NK-92 treated with Interleukin-12 subunit alpha and Interleukin-12 subunit beta, amount 100 ng/mL, for 24 hours (cell line): Measurements from ENCODE around the gene STX18.
A peak's percentile ranks its signal among the peaks of the same experiment; 100 is the strongest.
"Not testable (repeated sequence)": the region's sequence is repeated elsewhere in the genome, so short reads cannot be mapped to it uniquely, and the experiment has no call there.

ENCODE experiments used
- DNase-seq: peaks from one replicate; lab custom pipeline; 2025; lab: John Stamatoyannopoulos, UW

Gene STX18

DNA sequence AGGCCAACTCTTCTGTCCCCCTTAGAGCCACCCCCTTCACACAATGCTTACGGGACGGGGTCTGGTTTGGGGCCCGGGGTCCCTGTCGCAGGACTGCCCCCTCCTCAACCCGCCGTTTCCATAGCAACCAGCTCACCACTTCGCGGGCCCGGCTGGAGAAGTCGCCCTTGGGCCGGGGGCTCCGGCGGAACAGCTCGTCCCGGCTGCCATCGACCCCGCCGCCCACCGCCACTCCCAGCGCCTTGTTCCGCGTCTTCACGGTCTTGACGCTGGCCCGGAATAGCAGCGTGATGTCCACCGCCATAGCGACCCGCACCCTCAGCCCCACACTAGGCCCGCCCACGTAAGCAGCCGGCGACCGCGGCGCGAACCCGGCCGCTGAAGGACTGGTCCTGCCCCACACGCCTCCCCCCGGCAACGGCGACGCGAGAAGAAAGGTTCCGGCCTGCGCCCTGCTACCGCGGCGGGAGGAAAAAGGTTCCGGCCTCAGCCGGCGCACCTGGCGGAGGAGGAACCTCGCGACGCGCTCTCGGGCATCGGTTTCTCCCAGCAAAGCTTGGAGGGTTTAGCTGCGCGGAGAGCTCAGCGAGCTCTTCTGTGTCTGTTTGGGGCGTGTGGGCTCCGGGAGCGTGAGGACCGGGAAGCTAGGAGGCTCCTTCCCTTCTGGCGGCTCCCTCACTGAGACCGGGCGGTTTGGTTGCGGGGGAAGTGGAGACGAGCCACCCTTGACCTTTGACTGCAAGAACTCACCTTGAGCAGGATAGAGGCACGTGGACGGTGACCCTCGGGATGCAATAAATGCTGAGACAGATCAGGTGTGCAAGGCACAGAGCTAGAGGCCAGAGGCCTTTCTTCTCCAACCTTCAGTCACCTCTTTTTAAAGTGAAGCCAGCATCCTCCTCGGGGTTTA lies at the start of gene STX18:
Gene STX18 (minus strand): TSS at position 388 of the 910 bp plus-strand sequence. CDS start 84 bp downstream, at position 304.
- DNase-seq, result peak; percentile 76

DNA sequence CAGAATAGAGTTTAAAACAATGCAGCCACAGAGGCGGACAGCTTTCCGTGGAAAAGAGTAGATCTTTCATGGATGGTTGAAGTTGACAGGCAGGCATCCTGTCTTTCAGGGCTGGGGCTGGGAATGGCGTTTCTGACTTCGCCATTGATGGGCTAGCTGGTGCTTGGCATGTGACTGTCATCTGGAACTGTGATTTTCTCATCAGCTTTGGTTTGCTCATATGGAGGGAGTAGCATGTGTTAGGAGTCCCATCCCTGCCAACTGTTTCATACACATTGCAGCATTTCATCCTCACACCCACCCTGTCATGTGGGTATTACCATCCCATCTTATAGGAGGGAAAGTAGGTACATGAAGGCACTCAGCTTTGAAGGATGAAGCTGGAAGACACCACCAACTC lies 49.2 kb upstream of the STX18 start:
- DNase-seq, result no peak

DNA sequence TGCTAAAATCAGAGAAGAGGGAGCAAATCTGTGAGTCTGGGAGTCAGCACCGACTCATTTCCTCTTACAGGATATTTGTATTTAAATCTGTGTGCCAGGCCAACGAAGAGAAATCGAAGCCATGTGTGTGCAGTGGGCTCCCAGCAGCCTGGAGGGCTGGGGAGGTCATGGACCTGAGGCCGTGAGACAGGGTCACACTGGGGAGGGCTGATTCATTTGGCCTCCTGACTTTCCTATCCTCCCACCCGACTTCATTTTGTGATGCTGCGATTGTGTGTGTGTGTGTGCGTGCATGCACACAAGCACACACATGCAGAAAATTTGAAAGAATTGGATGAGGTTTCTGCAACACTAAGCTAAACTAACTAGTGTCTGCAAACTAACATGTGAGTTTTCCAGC lies 48.7 kb upstream of the STX18 start:
- no peak for DNase-seq

DNA sequence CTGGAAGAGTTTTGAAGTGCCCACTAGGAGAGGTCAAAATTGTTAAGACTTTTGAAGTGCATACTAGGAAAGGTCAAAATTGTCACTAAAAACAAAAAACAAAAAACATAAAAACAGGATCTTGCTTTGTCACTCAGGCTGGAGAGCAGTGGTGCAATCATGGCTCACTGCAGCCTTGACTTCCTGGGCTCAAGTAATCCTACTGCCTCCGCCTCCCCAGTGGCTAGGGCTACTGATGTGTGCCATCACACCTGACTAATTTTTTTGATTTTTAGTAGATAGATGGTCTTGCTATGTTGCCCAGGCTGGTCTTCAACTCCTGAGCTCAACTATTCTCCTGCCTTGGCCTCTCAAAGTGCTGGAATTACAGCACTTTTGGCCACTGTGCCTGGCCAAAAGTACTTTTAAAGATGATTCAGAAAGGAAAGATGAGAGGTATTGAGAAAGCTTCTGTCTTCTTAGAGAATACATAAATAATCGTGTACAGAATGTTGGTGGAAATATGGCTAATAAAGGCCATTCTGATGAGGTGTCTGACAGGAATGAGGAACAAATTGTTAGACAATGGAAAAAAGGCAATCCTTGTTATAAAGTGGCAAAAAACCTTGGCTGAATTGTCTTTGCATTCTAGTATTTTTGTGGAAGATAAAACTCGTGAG lies 43.3 kb upstream of the STX18 start:
- no peak for DNase-seq

DNA sequence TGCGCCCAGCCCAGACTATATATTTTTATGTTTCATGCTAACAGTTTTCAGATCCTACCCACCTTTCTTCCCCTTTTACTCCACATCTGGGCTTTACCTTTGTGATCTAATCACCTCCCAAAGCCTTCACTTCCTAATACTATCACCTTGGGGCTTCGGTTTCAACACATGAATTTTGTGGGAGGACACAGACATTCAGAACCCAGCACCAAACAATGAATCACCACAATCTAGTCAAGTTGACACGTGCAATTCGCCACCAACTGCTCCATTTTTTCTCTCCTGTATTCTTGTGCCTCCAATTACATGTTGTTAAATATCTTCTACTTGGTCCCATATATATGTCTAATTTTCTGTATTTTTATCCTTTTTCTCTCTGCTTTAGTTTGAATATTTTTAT lies 41.8 kb upstream of the STX18 start:
- no peak for DNase-seq

DNA sequence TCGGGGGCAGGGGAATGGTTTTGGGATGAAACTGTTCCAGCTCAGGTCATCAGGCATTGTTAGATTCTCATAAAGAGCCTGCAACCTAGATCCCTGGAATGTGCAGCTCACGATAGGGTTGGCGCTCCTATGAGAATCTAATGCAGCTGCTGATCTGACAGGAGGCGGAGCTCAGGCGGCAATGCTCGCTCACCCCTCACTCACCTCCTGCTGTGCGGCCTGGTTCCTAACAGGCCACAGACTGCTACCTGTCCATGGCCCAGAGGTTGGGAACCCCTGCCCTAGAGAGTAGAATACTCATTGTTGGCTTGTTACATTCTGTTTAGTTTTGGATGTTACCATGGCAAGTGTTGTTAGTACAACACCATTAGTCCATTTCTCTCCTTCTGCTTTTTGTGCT lies 40.8 kb upstream of the STX18 start:
- no peak for DNase-seq

DNA sequence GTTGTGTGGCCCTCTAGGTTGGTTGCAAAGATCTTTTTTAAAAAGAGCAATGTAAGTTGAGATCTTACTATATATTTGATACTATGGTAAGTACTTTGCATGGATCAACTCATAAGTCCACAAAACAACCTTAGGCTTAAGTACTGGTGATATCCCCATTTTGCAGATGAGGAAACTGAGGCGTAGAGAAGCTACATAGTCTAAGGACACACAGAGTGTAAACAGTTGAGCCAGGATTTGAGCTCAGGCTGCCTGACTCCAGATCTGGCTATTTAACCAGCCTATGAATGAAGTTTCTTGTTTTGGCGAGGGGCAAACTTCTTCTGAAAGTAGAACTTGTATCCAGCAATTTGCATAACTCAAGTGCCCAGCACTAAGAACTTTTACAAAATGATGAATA lies 38.6 kb upstream of the STX18 start:
- DNase-seq, result no peak

DNA sequence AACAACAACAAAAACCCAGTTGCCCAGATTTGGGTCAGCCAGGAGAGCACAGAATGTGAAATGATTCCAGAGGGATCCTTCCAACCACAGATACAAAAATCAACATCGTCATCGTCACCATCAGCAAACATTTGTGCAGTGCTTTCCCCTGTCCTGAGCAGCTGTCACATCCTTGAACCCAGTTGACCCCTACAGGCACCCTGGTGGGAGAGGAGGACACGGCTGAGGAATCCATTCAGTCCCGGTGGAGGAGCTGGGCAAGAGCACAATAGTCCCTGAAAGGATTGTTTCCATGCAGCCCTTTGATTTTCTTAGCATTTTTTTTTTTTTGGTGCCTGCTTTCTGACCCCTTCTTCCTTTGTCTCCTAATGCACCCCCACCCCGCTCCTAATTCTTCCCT lies 37.1 kb upstream of the STX18 start:
- DNase-seq, result no peak

DNA sequence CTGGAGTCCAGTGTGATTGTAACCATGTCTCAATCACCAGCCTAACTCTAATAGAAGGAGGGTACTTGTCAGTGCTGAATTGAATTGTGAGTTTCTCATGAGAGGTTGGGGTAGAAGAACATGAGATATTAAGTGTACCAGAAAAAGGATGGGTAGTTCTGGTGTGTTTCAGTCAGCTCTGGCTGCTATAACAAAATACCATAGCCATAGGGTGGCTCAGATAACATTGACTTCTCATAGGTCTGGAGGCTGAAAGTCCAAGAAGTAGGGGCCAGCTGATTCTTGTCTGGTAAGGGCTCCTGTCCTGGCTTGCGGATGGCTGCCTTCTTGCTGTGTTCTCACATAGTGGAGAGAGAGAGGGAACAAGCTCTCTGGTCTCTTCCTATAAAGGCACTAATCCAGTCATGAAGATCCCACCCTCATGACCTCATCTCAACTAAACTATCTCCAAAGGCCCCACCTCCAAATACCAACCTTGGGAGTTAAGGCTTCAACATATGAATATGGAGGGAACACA lies 35.6 kb upstream of the STX18 start:
- no peak for DNase-seq

DNA sequence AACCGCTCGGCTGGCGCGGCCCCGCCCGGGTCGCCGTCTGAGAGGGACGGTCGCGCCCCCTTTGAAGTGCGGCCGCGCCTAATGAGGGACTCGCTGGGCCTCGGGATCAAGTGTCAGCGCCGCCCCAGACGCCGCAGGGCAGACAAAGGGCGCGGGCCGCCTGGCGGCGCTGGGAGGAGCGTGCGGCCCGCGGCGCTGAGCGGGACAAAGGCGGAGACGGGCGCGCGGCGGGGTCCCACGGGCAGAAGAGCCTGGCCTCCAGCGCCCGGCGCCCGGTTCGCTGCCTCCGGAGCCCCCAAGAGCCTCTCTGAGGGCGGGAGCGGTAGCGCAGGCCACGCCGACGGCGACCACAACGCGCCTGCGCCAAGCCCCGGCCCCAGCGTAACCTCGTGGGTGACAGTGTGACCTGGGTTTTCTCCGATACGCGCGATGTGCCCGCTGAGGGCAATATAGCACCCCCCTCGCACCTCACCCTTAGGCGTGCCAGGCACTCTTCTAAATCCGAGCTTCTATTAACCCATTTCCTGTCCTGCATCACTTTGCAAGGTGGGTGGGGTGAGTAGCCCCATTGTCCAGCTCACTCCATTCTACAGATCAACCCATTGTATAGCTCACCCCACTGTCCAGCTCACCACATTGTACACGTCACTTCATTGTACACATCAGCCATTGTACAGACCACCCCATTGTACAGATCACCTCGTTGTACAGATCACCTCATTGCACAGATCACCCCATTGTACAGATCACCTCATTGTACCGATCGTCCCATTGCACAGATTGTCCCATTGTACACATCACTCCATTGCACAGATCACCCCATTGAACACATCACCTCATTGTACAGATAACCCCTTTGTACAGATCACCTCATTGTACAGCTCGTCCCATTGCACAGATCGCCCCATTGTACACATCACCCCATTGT lies 33.7 kb upstream of the STX18 start:
- DNase-seq, result no peak

DNA sequence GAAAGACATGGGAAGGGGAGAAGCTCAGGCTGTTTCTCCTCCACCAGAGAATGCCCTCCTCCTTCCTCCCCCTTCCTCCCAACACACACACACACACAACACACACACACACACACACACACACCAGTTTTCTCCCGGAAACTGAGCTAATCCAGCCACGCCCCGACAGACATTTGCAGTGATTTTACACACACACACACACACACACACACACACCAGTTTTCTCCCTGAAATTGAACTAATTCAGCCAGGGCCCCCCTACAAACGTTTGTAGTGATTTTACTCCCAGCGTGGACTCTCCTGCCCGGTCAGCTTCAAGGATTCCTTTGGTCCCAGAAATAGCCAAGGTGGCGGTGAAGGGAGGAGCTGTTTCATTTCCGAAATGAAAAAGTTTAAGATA lies 32.9 kb upstream of the STX18 start:
- DNase-seq, result no peak

DNA sequence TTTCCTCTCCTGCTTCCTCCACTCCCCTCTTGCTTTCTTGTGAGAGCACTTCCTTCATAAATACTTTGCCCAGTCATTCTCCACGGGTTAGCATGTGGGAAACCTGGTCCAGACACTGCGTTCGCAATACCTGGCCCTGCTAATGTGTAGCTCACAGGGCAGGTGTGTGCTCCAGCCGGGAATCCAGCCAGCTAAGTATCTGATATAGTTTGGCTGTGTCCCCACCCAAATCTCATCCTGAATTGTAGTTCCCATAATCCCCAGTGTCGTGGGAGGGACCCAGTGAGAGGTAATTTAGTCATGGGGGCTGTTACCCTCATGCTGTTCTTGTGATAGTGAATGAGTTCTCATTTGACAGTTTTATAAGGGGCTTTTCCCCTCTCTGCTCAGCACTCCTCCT lies 32.2 kb upstream of the STX18 start:
- no peak for DNase-seq

DNA sequence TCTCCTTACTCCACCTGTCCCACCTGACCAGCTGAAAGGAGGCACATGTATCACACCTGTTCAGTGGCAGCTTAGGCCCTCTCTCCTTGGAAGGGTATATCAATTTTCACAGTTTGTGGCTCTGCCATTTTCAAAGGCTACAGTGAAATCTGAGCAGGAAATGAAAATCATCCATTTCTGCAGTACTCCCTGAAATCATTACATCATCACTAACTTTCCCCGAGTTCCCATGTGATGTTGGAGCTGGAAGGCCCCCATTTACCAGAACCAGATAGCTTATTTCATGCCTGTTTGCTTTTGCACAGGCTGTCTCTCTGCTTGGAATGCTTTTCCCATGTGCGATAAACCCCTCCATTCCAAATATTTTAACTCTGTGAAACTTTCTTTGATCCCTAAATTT lies 31.0 kb upstream of the STX18 start:
- DNase-seq, result no peak

DNA sequence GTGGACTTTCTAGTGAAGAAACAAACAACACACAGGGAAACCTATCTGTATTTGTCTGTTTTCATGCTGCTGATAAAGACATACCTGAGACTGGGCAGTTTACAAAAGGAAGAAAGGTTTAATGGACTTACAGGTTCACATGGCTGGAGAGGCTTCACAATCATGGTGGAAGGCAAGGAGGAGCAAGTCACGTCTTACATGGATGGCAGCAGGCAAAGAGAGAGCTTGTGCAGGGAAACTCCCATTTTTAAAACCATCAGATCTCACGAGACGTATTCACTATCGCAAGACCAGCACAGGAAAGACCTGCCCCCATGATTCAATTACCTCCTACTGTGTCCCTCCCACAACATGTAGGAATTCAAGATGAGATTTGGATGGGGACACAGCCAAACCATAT lies 28.0 kb upstream of the STX18 start:
- DNase-seq, result not testable (repeated sequence)

DNA sequence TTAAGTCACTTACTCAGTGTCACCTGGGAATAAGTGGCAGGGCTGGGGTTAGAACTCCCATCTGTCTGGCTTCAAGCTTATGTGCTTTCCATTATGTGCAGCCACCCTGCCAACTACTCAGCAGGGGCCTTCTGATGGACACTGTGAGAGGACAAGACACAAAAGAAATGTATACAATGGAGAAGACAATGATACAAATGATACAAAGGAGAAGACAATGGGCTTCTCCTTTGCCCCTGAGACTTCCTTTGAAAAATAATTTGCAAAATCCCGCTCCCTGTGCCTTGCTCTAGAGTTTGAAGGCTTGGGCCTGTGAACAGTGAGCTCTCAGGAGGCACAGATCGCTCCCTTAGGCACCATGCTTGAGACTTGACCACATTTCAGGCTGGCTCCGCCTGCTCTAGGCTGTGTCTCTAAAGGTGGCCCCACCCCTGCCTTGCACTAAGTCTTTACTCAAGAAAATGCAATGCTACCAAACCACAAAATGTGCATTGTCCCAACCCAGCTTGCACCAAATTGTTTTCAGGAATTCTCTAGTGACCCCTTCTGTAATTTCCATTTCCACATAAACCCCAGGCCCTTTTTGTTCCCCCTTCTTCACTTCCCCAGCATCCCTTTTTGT lies 27.1 kb upstream of the STX18 start:
- no peak for DNase-seq

DNA sequence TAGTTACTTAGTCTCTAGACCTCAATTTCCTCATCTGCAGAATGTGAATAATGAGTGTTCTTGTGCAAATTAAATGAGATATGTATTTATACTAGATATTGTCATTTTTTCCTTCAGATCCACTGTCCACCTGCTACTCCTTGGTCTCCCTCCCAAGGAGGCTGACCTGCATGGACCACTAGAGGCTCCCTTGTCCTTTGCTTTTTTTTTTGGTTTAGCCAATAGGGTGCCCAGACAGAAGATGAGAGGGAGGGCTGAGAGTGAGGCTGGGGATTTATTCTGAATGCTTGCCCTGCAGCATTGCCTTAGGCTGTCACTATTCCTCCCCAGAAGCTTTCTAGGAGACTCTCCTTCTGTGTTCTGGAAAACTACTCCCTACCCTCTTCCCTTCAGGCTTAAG lies 24.5 kb upstream of the STX18 start:
- not testable (repeated sequence) for DNase-seq

DNA sequence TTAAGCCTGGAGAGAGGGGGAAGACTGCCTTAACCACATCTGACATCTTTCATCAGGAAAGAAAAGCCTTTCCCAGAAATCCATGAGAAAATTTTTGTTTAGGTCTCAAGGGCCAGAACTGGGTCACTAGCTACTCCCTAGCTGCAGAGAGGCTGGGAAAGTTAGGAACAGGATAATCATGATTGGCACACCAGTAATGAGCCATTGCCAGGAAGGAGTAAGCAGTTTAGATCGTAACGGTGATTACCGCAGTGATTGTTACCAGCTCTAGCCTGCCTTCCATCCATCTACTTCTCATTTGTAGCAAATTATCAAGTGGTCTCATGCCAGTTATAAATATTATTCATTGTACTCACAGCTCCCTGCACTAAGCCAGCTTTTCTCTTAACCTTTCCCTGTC lies 22.7 kb upstream of the STX18 start:
- DNase-seq, result no peak

DNA sequence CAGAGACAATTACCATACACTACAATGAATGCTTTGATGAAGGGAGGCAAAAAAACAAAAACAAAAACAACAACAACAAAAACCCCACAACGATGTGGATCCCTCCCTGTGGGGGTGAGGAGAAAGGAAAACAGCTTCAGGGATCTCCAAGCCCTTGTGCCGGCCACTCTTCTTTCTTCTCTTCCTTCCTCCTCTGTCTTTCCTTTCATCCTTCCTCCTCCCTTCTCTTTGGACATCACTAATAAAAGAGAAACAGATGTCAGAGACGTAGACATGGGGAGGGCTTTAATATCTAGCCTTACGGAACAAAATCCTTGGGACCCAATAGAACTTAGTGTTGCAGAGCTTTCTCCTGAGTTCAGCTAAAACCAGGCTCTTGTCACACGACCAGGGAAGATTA lies 18.8 kb upstream of the STX18 start:
- no peak for DNase-seq

DNA sequence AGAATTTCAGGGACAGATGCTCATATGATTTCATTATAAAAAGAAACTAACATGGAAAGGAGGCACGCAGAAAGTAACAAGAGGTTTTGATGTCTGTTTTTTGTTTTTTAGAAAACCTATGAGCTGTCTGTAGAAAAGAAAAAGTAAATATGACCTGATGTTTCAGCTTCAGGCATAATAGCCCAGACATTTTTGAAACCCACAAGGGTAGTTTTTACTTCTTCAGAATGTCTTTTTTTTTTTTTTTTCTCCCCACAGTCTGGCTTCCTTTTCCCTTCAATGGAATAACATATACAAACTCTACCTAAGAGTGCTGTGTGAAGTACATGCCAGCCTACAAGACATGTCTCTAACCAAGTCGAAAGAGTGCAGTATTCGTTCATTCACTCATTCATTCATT lies 18.3 kb upstream of the STX18 start:
- no peak for DNase-seq

DNA sequence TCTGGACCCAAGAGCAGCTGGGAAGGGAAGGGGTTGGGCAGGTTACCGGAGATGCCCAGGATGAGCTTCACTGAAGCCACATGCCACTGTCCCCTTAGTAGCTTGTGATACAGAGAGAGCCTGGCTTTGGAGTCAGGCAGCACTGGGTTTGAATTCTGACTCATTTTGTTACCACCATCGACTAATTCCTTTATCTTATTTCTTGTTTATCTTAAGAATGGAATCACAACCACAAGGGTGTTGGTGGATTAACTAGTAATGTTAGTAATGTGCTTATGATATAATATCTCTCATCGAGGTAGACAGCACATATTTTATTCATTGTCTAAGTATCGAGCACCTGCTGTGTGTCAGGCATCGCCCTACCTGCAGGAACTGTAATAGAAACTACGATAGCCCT lies 17.7 kb upstream of the STX18 start:
- no peak for DNase-seq

DNA sequence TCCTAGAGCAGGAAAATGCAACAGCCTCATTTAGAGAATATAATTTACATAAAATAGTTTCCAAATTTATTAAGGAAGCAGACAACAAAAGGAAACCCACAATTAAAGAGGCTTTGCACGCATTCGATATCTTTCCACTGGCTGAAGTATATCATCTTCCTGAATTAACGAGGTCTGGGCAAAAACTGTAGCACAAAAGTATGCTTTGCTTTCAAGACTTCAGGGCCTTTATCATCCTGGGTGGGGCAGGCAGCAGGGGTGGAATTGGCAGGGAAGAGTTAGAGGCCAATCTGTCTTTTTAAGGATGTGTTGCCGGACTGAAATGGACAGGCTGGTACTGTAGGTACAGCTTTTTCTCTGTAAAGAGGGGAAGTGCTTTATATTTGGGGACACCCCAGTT lies 17.0 kb upstream of the STX18 start:
- no peak for DNase-seq

DNA sequence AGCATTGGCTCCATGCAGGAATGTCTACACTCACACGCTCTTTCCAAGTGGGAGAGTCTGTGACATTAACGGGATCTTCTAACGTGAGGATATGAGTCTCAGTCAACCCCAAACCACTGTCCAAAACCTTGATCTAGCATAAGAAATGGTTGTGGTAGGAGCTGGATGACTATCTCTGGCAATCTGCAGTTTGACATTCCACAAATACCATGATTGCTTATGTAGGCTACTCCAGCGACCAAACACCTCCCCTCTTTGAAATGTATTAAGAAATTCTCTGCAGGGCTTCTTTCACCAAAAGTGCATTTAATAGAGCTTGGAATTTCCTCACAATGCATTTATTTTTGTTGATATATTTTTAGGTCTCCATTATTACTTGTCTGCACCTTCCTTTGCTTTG lies 14.1 kb upstream of the STX18 start:
- DNase-seq, result no peak
